ENCODE measurements around the gene OPHN1. TPM values are rescaled to one million over a fixed set of nuclear protein-coding genes. Genes with fewer than 3 reads are reported as not detected.

Gene OPHN1
- total RNA-seq, 1 donor from 2014 or later, result 3.7 TPM

- H3K9me3 Mint-ChIP-seq (ENCODE audit: unreplicated experiment), result no peaks in the 10 kb centered on the region
- Histone ChIP-seq H3K79me2 (ENCODE audit: insufficient read depth, low read length) (no peaks in the 10 kb centered on the region), H2AFZ (ENCODE audit: low read depth, low read length) (no peak overlapping the region), H3K4me3 (ENCODE audit: insufficient read depth, low read depth, low read length) (no peak overlapping the region), H3K4me1 (ENCODE audit: insufficient read depth, low read length) (peaks cover 7% of the 10 kb centered on the region), H3K9ac (ENCODE audit: low read length) (no peak overlapping the region), H3K27me3 (ENCODE audit: insufficient read depth, low read length) (no peaks in the 10 kb centered on the region), H3K36me3 (ENCODE audit: insufficient read depth, low read length) (no peaks in the 10 kb centered on the region), H4K20me1 (ENCODE audit: insufficient read depth, low read length) (no peaks in the 10 kb centered on the region), H3K9me3 (ENCODE audit: insufficient read depth, low read depth, low read length) (no peaks in the 10 kb centered on the region), H3K27ac (ENCODE audit: low read depth, low read length) (no peak overlapping the region), H3K4me2 (ENCODE audit: low read length) (no peak overlapping the region)
- DNase-seq (ENCODE audit: low read depth) (peak; percentile 59), FAIRE-seq (no peak)
- H3K4me1 Mint-ChIP-seq (ENCODE audit: low read depth, unreplicated experiment), result peaks cover 8% of the 10 kb centered on the region
- H3K4me3 Mint-ChIP-seq (ENCODE audit: unreplicated experiment), result no peak overlapping the region
- no peaks in the 10 kb centered on the region for H3K27me3 Mint-ChIP-seq (ENCODE audit: low read depth, unreplicated experiment)
- H3K36me3 Mint-ChIP-seq (ENCODE audit: low read depth, unreplicated experiment), result no peaks in the 10 kb centered on the region
- TF ChIP-seq CTCF (IDR thresholded peaks at IDR 0.05; ENCODE audit: insufficient read depth, low read depth, low read length) (no peak), EZH2 (IDR thresholded peaks at IDR 0.05; ENCODE audit: insufficient read depth, low read length) (no peak)
- no peak overlapping the region for H3K27ac Mint-ChIP-seq (ENCODE audit: unreplicated experiment)
Observed at GRCh38 chrX:68440940-68441339, 7.6 kb upstream of the OPHN1 start.

- Histone ChIP-seq H3K9me3 (ENCODE audit: insufficient read depth, low read depth, low read length) (no peaks in the 10 kb centered on the region), H3K36me3 (ENCODE audit: insufficient read depth, low read length) (no peaks in the 10 kb centered on the region), H3K79me2 (ENCODE audit: insufficient read depth, low read length) (no peaks in the 10 kb centered on the region), H3K9ac (ENCODE audit: low read length) (no peak overlapping the region), H3K27ac (ENCODE audit: low read depth, low read length) (no peak overlapping the region), H3K4me1 (ENCODE audit: insufficient read depth, low read length) (peaks cover 7% of the 10 kb centered on the region), H4K20me1 (ENCODE audit: insufficient read depth, low read length) (no peaks in the 10 kb centered on the region), H3K27me3 (ENCODE audit: insufficient read depth, low read length) (no peaks in the 10 kb centered on the region), H3K4me3 (ENCODE audit: insufficient read depth, low read depth, low read length) (no peak overlapping the region), H2AFZ (ENCODE audit: low read depth, low read length) (no peak overlapping the region), H3K4me2 (ENCODE audit: low read length) (no peak overlapping the region)
- H3K9me3 Mint-ChIP-seq (ENCODE audit: unreplicated experiment), result no peaks in the 10 kb centered on the region
- FAIRE-seq (peak; percentile 91), DNase-seq (ENCODE audit: low read depth) (no peak)
- peaks cover 8% of the 10 kb centered on the region for H3K4me1 Mint-ChIP-seq (ENCODE audit: low read depth, unreplicated experiment)
- TF ChIP-seq EZH2 (IDR thresholded peaks at IDR 0.05; ENCODE audit: insufficient read depth, low read length) (no peak), CTCF (IDR thresholded peaks at IDR 0.05; ENCODE audit: insufficient read depth, low read depth, low read length) (no peak)
- no peak overlapping the region for H3K27ac Mint-ChIP-seq (ENCODE audit: unreplicated experiment)
- no peak overlapping the region for H3K4me3 Mint-ChIP-seq (ENCODE audit: unreplicated experiment)
- H3K27me3 Mint-ChIP-seq (ENCODE audit: low read depth, unreplicated experiment), result no peaks in the 10 kb centered on the region
- no peaks in the 10 kb centered on the region for H3K36me3 Mint-ChIP-seq (ENCODE audit: low read depth, unreplicated experiment)
Observed at GRCh38 chrX:68440442-68440841, 7.1 kb upstream of the OPHN1 start.

GRCh38 chrX:68439341-68439740, 6.0 kb upstream of the OPHN1 start:
- FAIRE-seq (no peak), DNase-seq (ENCODE audit: low read depth) (no peak)
- Histone ChIP-seq H3K27ac (ENCODE audit: low read depth, low read length) (no peak overlapping the region), H2AFZ (ENCODE audit: low read depth, low read length) (no peak overlapping the region), H3K4me1 (ENCODE audit: insufficient read depth, low read length) (peaks cover 7% of the 10 kb centered on the region), H3K4me3 (ENCODE audit: insufficient read depth, low read depth, low read length) (no peak overlapping the region), H3K79me2 (ENCODE audit: insufficient read depth, low read length) (no peaks in the 10 kb centered on the region), H3K9me3 (ENCODE audit: insufficient read depth, low read depth, low read length) (no peaks in the 10 kb centered on the region), H3K9ac (ENCODE audit: low read length) (no peak overlapping the region), H4K20me1 (ENCODE audit: insufficient read depth, low read length) (no peaks in the 10 kb centered on the region), H3K36me3 (ENCODE audit: insufficient read depth, low read length) (no peaks in the 10 kb centered on the region), H3K27me3 (ENCODE audit: insufficient read depth, low read length) (no peaks in the 10 kb centered on the region), H3K4me2 (ENCODE audit: low read length) (no peak overlapping the region)
- Mint-ChIP-seq H3K9me3 (ENCODE audit: unreplicated experiment) (no peaks in the 10 kb centered on the region), H3K27me3 (ENCODE audit: low read depth, unreplicated experiment) (no peaks in the 10 kb centered on the region), H3K4me3 (ENCODE audit: unreplicated experiment) (no peak overlapping the region), H3K4me1 (ENCODE audit: low read depth, unreplicated experiment) (peaks cover 8% of the 10 kb centered on the region), H3K27ac (ENCODE audit: unreplicated experiment) (no peak overlapping the region), H3K36me3 (ENCODE audit: low read depth, unreplicated experiment) (no peaks in the 10 kb centered on the region)
- no peak for TF ChIP-seq CTCF (IDR thresholded peaks at IDR 0.05; ENCODE audit: insufficient read depth, low read depth, low read length)
- no peak for TF ChIP-seq EZH2 (IDR thresholded peaks at IDR 0.05; ENCODE audit: insufficient read depth, low read length)
